Measurements from ENCODE around the gene NAALADL2. TPM values are rescaled to one million over a fixed set of nuclear protein-coding genes. Genes with fewer than 3 reads are reported as not detected.

The NAALADL2 gene
- total and polyA plus RNA-seq, 9 of the 15 experiments (the other 6 are each of a cell fraction or from before 2014, with no cell fraction given), result 0.29 to 1.1 (median 0.79) TPM; not detected in 1

DNA sequence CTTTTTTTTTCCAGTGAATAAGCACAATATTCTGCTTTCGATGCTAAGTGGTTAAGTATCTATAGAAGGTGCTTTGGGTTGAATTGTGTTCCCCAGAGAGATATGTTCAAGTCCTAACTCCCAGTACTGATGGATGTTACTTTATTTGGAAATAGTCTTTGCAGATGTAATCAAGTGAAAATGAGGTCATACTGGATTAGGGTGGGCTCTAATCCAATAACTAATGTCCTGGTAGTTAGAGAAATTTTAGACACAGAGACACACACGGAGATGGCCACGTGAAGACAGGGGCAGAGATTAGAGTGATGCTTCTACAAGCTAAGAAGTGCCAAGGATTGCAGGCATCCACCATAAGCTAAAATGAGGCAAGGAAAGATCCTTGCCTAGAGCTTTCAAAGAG, 662.3 kb downstream of the NAALADL2 start:
- TF ChIP-seq ARHGAP35 (IDR thresholded peaks at IDR 0.05; ENCODE audit: partially characterized antibody) (no peak), PHB2 (IDR thresholded peaks at IDR 0.05; ENCODE audit: low read depth) (no peak)
- ChIA-PET POLR2A (no interaction called here), CTCF (ENCODE audit: low intra/inter-chr PET ratio) (no interaction called here)
- no peaks in the 10 kb centered on the region for H3K27me3 ChIP-seq (ENCODE audit: control insufficient read depth in 2 of 2, insufficient read depth in 2 of 2, low read length in 2 of 2)
- BruUV-seq (replicated peaks), result no TSS peak
- no peak overlapping the region for H2AFZ ChIP-seq (ENCODE audit: low read depth, low read length)
- no peaks in the 10 kb centered on the region for H3K9me1 ChIP-seq (ENCODE audit: control insufficient read depth, insufficient read depth, low read length)
- no peaks in the 10 kb centered on the region for H4K20me1 ChIP-seq (replicated peaks; ENCODE audit: control insufficient read depth, insufficient read depth, low read length)
- WGBS (ENCODE audit: insufficient coverage, low coverage, missing lambda C conversion rate), result 4% methylated on average over 3 of the region's 3 CpGs
- no peak overlapping the region for H3K4me3 ChIP-seq
- H3K79me2 ChIP-seq (ENCODE audit: control insufficient read depth, insufficient read depth, low read length), result no peaks in the 10 kb centered on the region
- H3K4me1 ChIP-seq (replicated peaks in 1 of 2; ENCODE audit: control insufficient read depth in 2 of 2, insufficient read depth in 2 of 2, low read length in 2 of 2), result no peaks in the 10 kb centered on the region
- no peak overlapping the region for H3K9ac ChIP-seq (ENCODE audit: insufficient read depth in 1 of 2, low read depth in 2 of 2, low read length in 2 of 2)
- in situ Hi-C loops (cut with MboI), result no loop called here
- H3K4me2 ChIP-seq (ENCODE audit: insufficient read depth, low read length), result no peak overlapping the region
- no peaks in the 10 kb centered on the region for H3K9me3 ChIP-seq (replicated peaks; ENCODE audit: control insufficient read depth, insufficient read depth, low read depth, low read length)
- no peak overlapping the region for H3K27ac ChIP-seq (ENCODE audit: extremely low read depth, low read depth, low read length)
- intact Hi-C loops (cut with micrococcal nuclease), result no loop called here
- DNase-seq (ENCODE audit: extremely low read depth in 1 of 4, low spot score in 3 of 4) (no peak), FAIRE-seq (no peak), ATAC-seq (no peak)
- H3K36me3 ChIP-seq (ENCODE audit: control insufficient read depth, insufficient read depth, low read length), result no peaks in the 10 kb centered on the region

DNA sequence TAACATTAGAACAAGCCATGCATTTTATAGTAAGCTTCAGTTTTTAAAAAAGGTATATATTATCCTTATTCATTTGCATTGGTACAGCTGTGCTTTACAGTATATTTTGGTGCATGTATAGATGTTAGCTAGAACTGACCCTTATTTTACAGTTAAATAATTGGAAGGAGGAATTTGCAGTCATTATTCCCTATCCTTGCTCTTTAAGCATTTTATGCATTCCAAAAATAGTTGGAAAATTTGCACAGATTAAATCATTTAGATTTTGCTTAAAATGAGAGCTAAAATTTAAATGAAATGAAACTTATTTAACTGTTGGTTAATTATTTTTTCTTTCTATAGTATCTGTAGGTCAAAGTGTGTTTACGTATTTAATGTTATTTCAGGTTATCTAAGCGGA, 667.1 kb downstream of the NAALADL2 start:
- no TSS peak for BruUV-seq (replicated peaks)
- Histone ChIP-seq H3K4me3 (no peak overlapping the region), H3K4me2 (ENCODE audit: insufficient read depth, low read length) (no peak overlapping the region), H3K9me1 (ENCODE audit: control insufficient read depth, insufficient read depth, low read length) (no peaks in the 10 kb centered on the region), H3K9me3 (replicated peaks; ENCODE audit: control insufficient read depth, insufficient read depth, low read depth, low read length) (no peaks in the 10 kb centered on the region), H3K27ac (ENCODE audit: extremely low read depth, low read depth, low read length) (no peak overlapping the region), H3K27me3 (ENCODE audit: control insufficient read depth in 2 of 2, insufficient read depth in 2 of 2, low read length in 2 of 2) (no peaks in the 10 kb centered on the region), H3K36me3 (ENCODE audit: control insufficient read depth, insufficient read depth, low read length) (no peaks in the 10 kb centered on the region), H2AFZ (ENCODE audit: low read depth, low read length) (no peak overlapping the region), H3K4me1 (replicated peaks in 1 of 2; ENCODE audit: control insufficient read depth in 2 of 2, insufficient read depth in 2 of 2, low read length in 2 of 2) (no peaks in the 10 kb centered on the region), H3K9ac (ENCODE audit: insufficient read depth in 1 of 2, low read depth in 2 of 2, low read length in 2 of 2) (no peak overlapping the region), H3K79me2 (ENCODE audit: control insufficient read depth, insufficient read depth, low read length) (no peaks in the 10 kb centered on the region), H4K20me1 (replicated peaks; ENCODE audit: control insufficient read depth, insufficient read depth, low read length) (no peaks in the 10 kb centered on the region)
- intact Hi-C loops (cut with micrococcal nuclease) (no loop called here), in situ Hi-C loops (cut with MboI) (no loop called here)
- ATAC-seq (no peak), FAIRE-seq (no peak), DNase-seq (ENCODE audit: extremely low read depth in 1 of 4, low spot score in 3 of 4) (no peak)
- TF ChIP-seq, protein P1, sequence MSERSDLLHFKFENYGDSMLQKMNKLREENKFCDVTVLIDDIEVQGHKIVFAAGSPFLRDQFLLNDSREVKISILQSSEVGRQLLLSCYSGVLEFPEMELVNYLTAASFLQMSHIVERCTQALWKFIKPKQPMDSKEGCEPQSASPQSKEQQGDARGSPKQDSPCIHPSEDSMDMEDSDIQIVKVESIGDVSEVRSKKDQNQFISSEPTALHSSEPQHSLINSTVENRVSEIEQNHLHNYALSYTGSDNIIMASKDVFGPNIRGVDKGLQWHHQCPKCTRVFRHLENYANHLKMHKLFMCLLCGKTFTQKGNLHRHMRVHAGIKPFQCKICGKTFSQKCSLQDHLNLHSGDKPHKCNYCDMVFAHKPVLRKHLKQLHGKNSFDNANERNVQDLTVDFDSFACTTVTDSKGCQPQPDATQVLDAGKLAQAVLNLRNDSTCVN (CRISPR knock-in tag; IDR thresholded peaks at IDR 0.05), result no peak
- no peak for TF ChIP-seq ZSCAN29 (IDR thresholded peaks at IDR 0.05)
- no peak for TF ChIP-seq MED1 (CRISPR knock-in tag; IDR thresholded peaks at IDR 0.05; ENCODE audit: borderline replicate concordance)
- TF ChIP-seq TCF7 (IDR thresholded peaks at IDR 0.05; ENCODE audit: borderline replicate concordance), result no peak
- TF ChIP-seq, protein P2, sequence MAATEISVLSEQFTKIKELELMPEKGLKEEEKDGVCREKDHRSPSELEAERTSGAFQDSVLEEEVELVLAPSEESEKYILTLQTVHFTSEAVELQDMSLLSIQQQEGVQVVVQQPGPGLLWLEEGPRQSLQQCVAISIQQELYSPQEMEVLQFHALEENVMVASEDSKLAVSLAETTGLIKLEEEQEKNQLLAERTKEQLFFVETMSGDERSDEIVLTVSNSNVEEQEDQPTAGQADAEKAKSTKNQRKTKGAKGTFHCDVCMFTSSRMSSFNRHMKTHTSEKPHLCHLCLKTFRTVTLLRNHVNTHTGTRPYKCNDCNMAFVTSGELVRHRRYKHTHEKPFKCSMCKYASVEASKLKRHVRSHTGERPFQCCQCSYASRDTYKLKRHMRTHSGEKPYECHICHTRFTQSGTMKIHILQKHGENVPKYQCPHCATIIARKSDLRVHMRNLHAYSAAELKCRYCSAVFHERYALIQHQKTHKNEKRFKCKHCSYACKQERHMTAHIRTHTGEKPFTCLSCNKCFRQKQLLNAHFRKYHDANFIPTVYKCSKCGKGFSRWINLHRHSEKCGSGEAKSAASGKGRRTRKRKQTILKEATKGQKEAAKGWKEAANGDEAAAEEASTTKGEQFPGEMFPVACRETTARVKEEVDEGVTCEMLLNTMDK (IDR thresholded peaks at IDR 0.05; ENCODE audit: borderline replicate concordance, insufficient read depth, low read depth, low read length, poor library complexity, severe bottlenecking), result no peak
- WGBS (ENCODE audit: insufficient coverage, low coverage, missing lambda C conversion rate), result 0% methylated on average over 2 of the region's 2 CpGs
- CTCF ChIA-PET (ENCODE audit: low intra/inter-chr PET ratio), result no interaction called here
- POLR2A ChIA-PET, result no interaction called here
